Left cardiac atrium (tissue), 4 donors: ENCODE data around the gene ZNF417. TPM values are rescaled to one million over a fixed set of nuclear protein-coding genes. Genes with fewer than 3 reads are reported as not detected.
"Not testable (repeated sequence)": the region's sequence is repeated elsewhere in the genome, so short reads cannot be mapped to it uniquely, and the experiment has no call there.

Experiments
- ATAC-seq, 2 donors: fragments of 200-7000 bp; cut with Tn5 transposase; one replicate each; pipeline ENCODE4 v1.9.1; 2020; ENCODE audit warnings: mild to moderate bottlenecking in 2 of 2, moderate library complexity in 2 of 2
- DNase-seq: peaks from one replicate; pipeline ENCODE4 v3.0.0-alpha.2; 2020
- intact Hi-C, 2 donors: fragments of 100-400 bp; cut with DNase I; formaldehyde crosslinking; loops; one replicate each; pipeline versions ENCODE4 v1.14.1 to v1.15.1; 2022 to 2023
- long read RNA-seq: library from polyadenylated mRNA; unstranded; transcript quantifications from one replicate; pipeline ENCODE4 v2.0.0, GENCODE V29; 2021
- total RNA-seq, 2 donors: library from RNA; stranded (reverse); fragmentation: NEBNext Ultra II Directional; extraction: Animal tissue kit (Norgen Biotek cat#: 25700); gene quantifications; one replicate each; pipeline ENCODE4 v1.2.1, GENCODE V29; 2021
- donor health status: DM: no; HTN: yes; CAD: no.
- donor health status: DM: no; HTN: yes; CAD: no; lungs with severe emphysema.
- donor health status: DM: yes; HTN: yes; CAD: no.
- donor health status: Dilated cardiomyopathy.

Gene ZNF417
- total RNA-seq: 10 to 100 TPM; 11.9 to 13.4 TPM
- long read RNA-seq: 0 reads

DNA sequence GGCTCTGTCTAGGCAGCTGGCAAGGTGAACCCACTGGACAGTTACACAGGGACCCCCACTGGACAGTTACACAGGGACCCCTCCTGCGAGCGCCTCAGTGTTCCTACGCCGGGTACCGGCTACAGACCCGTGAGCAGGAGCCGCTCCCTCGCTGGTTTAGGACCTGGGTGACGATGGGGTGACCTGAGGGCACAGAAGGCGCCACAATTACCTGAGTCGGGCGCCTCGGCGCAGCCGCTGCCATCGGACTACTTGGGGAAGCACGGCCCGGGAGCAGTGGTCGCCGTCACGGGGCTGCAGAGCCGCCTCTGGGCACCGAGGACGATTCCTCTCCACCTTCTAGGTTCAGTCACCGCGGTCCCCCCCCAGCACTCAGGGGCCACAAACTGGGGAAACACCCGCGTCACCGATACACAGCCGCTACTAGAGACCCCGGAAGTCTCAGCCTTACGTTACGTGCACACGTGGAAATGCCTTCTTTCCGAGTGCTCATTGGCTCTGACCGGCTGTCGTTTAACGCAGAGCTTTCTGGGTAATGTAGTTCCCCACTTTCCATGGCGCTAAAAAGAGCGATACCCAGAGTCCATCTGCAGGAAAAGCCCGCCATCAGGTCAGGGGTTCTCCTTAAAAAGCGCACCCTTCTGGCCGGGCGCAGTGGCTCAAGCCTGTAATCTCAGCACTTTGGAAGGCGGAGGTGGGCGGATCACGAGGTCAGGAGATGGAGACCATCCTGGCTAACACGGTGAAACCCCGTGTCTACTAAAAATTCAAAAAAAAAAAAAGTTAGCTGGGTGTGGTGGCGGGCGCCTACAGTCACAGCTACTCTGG, at the start of gene ZNF417:
Gene ZNF417 (minus strand): TSS at position 425 of the 828 bp plus-strand sequence. CDS start 181 bp downstream, at position 244.
- ATAC-seq (peak; percentile 99 to 100), DNase-seq (peak; percentile 87)
- intact Hi-C loops: not testable (repeated sequence)

DNA sequence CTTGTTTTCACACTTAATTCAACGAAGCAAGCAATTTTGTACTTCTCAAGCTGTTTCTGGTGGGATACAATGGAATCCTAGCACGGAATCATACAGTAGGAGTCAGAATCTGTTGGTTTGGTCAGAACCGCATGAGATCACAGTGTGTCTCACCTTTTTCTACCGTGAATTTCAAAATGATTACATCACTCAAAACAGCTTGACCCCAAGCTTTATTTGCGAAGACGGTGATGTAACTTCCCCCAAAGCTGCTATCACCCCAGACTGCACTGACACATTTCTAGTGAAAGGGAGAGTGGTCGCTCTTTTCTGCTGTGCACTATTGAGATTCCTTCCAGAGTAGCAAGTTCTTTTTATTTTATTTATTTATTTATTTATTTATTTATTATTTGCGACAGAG, 48.4 kb upstream of the ZNF417 start:
- DNase-seq (no peak), ATAC-seq (no peak)
- intact Hi-C loops: no loop called here

DNA sequence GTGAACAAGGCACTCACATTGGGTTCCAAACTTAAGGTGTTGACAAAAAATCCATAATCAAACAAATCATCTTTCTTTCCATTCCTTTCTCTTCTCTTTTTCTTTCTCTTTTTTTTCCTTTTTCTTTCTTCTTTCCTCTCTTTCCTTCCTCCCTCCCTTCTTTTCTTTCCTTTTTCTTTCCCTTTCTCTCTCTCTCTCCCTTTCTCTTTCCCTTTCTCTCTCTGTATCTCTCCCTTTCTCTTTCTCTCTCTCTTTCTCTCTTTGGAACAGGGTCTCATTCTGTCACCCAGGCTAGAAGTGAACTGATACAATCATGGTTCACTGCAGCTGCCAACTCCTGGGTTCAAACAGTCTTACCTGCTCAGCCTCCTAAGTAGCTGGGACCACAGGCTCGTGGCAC, 45.4 kb upstream of the ZNF417 start:
- intact Hi-C loops: no loop called here
- DNase-seq (no peak), ATAC-seq (no peak)

DNA sequence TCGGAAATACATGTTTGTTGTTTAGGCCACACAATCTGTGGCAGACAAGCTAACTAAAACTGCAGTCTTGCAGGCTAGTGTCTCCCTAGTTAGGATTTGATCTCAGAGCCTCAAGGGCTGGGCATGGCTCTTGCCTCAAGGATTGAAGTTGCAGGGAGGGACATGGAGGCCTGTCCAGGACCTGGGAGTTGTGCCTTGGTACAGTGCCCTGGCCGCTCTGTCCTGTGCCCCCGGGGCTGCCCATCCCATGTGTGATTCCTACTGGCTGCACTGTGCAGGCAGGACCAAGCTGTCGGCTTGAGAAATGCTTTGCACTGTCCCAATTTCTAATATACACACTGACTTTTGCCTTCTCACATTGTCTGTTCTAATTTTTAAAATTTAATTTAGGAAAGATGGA, 38.6 kb upstream of the ZNF417 start:
- DNase-seq: no peak
- intact Hi-C loops: no loop called here
- no peak for ATAC-seq

DNA sequence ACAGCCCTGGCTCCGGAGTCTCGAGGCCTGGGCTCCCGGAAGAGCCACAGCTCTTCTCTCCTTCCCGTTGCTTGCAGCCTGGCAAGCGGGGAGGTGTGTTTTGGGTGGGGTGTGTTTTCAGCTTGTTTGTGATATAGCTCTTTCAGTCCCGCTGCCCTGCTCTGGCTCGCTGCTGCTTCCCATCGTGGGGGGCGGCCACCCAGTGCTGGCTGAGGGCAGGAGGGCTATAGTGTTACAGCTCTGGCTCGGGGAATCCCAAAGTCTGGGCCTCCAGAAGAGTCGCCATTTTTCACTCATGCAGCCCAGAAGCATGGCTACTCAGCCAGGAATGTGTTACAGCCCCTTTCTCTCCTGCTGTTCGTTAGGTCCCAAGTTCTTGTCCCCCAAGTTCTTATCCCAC, 33.3 kb upstream of the ZNF417 start:
- intact Hi-C loops: no loop called here
- DNase-seq (no peak), ATAC-seq (no peak)

DNA sequence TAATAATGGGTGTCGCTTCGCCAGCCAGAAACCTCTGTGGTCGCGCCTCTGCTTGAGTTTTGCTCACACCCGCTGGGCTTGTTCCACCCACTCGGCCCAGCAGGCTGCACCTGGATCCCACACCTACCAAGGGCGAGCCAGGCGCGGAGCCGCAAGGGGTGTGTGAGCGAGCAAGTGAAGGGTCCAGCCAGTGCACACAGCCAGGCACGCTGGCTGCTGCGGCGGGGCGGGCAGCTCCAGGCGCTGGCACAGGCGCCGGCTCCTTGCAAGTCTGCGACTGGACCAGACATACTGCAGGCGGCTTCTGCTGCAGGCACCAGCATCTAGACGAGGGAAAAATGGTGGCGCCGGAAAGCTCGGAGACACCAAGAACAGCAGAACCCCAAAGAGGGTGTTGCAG, 32.9 kb upstream of the ZNF417 start:
- intact Hi-C loops: no loop called here
- ATAC-seq (no peak), DNase-seq (peak; percentile 22)

DNA sequence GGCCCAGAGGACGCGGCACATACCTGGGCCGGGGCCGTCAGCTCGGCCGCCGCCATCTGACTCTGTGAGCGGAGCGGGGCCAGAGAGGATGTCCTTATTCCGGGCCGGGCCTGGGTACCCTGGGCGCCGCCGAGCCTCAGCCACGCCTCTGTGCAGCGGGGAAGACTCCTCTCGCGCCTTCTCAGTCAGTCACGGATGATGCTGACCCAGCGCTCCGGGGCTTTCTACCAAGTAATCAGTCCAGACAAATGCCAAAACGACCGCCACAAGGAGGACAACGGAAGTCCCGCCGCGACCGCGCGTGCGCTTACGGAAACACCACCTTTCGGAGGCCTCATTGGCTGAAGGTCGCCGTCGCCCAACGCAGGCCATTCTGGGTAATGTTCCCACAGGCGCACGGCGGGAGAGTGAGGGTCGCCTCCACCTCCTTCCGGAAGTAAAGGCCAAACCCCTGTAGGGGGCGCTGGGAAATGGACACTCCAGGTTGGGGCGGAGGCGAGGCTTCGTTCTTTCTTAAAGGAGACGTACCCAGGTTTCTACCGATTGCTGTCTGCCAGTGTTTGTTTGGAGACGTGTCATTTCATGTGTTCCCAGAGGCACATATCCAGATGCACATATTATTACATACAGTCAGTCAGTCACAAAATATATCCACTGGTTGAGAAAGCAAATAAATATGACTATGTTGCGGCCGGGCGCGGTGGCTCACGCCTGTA, 31.2 kb upstream of the ZNF417 start, which contains the start of gene ZNF256:
Gene ZNF256 (minus strand): TSS at position 288 of the 716 bp plus-strand sequence. CDS start 232 bp downstream, at position 56.
- ATAC-seq: peak; percentile 99 to 100
- intact Hi-C loops: no loop called here
- peak; percentile 98 for DNase-seq

DNA sequence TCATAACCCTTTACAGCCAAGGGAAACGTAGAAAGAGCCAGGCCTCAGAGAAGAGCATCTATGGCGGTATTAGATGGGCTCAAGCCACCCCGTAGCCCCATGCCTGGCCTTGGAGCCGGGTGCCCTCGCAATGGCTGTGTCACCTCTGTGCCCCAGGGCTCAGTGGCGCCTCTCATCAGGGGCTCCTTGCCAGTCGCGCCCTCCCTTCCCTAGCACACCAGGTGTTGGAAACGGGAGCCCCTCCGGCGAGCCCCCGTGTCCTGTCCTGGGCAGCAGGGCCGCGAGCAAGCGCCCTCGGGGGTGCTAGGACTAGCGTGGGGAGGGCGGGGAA, 30.7 kb upstream of the ZNF417 start:
- DNase-seq (peak; percentile 28), ATAC-seq (no peak)
- intact Hi-C loops: no loop called here

DNA sequence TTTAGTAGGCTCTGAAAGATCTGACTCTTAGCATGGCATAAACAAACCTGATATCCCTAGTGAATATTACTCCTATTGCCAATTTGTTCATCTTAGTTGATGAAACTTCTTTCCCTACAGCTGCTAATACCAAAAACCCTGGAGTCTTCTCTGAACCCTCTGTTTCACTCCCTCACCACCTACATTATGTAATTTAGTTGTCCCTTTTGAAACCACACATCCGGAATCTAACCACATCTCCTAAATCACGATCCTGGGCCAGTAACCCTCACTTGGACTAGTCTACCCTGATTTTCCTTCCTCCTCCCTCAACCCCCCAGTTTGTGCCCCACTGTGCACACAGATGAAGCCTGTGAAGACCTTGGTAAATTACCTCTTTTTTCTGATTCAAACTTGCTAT, 29.9 kb upstream of the ZNF417 start:
- DNase-seq: no peak
- no peak for ATAC-seq
- intact Hi-C loops: no loop called here

DNA sequence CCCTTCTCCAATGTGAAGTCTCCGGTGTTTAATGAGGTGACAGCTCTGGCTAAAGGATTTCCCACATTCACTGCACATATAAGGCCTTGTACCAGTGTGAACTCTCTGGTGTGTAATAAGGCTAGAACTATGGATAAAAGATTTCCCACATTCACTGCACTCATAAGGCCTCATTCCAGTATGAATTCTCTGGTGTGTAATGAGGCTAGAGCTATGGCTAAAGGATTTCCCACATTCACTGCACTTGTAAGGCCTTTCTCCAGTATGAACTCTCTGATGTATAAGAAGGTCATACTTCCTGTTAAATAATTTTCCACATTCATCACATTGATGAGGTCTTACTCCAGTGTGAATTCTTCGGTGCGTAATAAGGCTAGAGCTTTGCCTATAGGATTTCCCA, 25.2 kb upstream of the ZNF417 start:
- intact Hi-C loops: no loop called here
- DNase-seq (no peak), ATAC-seq (no peak)

DNA sequence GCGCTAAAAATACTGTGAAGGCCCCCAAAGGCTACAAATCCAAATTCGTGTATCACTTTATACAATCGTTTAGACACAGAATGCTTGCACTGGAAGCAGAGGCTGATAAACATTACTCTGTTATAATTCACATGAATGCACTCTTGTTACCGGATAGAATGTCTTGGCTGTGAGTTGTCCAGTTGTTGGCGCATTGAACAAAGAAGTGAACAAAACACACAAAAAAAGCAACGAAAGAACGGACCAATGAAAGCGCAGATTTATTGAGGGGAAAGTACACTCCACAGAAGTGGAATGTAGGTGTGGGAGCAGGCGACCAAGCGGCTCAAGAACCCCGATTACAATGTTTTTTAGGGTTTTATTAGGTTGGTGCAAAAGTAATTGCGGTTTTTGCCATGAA, 19.3 kb upstream of the ZNF417 start:
- ATAC-seq: no peak
- intact Hi-C loops: no loop called here
- DNase-seq: no peak

DNA sequence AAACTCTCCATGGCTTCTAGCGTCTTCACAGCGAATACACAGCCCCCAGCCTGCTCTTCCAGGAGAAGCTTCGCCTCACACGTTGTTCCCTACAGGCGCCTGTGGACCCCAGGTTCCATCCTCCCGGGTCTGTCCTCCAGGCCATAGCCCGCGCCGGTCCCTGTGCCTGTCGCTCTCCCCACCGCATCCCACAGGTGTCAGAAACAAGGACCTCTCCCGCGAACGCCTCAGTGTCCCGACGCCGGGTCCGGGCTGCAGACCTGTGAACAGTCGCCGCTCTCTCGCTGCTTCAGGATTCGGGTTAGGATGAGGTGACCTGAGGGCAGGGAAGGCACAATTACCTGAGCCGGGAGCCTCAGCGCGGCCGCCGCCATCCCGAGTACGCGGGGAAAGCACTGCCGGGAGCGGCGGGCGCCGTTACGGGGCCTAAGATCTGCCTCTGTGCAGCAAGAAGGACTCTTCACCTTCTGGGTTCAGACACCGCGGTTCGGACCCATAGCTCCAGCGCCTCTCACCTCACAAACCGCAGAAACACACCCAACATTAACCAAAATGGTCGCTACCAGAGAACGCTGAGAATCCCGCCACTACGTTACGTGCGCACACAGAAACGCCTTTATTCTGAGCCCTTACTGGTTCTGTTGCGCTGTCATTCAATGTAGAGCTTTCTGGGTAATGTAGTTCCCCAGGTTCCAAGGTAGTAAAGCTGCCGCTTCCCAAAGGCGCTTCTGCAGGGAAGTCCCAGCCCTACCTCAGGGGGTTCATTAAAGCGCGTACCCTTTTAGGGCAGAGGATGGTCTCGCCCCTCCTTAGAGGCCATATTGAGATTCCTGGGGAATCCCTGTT, 18.7 kb upstream of the ZNF417 start, which contains the start of gene ZNF418:
Gene ZNF418 (minus strand): TSS at position 583 of the 846 bp plus-strand sequence. CDS start 1,580 bp downstream, outside the sequence.
- ATAC-seq (peak; percentile 99 to 100), DNase-seq (peak; percentile 57)
- intact Hi-C loops: no loop called here

DNA sequence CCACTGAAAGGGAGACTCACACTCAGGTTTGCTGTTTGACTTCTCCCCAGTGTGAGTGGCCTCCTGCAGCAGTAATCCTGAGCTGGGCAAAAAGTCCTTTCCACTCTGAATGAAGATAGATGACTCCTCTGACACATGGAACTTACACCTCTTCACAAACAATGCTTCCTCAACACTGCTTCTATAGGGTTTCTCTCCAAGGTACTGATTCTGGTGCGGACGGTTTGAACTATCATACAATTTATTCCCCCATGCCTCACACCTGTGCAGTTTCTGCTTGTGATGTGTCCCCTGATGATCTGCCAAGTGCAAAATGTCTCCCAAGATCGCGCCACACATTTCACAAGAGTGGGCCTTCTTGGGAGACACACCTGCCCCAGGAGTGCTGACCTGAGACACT, 11.2 kb upstream of the ZNF417 start:
- DNase-seq (no peak), ATAC-seq (no peak)
- intact Hi-C loops: no loop called here

DNA sequence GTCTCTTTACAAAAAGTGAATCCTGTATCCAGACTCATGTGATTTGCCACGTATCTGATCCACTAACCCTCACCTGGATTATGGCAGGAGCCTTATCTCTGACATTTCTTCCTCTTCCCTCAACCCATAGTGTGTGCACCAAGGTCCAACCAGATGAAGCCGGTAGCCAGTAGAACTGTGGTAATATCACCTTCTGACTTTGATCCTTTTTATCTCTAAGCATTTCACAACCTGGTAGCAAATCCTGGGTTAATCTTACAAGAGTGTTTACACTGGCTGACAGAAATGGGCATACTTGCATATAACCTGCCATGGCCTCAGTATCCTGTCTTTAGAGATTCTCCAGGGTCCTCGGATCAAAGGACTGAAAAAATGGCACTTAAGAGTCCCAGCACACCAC, 1.9 kb downstream of the ZNF417 start:
- intact Hi-C loops: no loop called here
- no peak for ATAC-seq

DNA sequence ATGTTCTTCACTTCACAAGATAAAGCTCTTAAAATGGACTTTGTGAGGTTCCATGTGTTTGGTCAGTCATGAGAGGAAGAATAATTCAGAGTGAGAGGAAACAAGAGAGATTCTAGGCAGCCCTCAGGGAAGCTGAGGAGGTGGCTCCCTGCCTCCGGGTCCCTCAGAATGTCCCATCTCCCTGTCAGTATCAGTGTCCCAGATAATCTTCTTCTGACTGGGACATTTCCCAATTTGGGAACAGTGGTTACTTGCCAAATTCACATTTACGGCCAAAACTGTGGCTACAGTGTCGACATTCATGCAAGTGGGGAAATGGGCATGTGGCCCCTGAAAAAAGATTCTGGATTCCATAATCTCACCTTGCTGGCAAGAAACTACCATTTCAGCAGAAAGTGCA, 9.0 kb downstream of the ZNF417 start:
- no peak for DNase-seq
- no peak for ATAC-seq
- intact Hi-C loops: loop anchor here in 1 of 2 donors (10.0 kb wide), 1 partner anchor 803 kb away; no protein-coding TSS in a partner anchor

More for the DNA sequence above, 1.9 kb downstream of the ZNF417 start:
- no peak for DNase-seq

DNA sequence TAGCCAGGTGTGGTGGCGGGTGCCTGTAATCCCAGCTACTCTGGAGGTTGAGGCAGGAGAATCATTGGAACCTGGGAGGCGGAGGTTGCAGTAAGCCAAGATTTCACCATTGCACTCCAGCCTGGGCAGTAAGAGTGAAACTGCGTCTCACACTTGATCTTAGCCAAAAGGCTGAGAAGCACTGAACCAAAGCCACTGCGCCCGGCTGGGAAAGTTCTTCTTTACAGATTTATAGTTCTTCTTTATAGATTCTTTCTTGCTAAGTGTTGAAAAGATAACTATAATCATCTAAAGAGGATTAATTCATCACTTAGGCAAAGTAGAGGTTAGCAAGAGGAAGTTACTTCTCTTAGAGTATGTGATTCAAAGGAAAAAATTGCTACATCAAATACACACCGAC, 11.1 kb downstream of the ZNF417 start:
- ATAC-seq (no peak), DNase-seq (no peak)
- intact Hi-C loops: loop anchor here in 1 of 2 donors (10.0 kb wide), 1 partner anchor 800 kb away; no protein-coding TSS in a partner anchor

DNA sequence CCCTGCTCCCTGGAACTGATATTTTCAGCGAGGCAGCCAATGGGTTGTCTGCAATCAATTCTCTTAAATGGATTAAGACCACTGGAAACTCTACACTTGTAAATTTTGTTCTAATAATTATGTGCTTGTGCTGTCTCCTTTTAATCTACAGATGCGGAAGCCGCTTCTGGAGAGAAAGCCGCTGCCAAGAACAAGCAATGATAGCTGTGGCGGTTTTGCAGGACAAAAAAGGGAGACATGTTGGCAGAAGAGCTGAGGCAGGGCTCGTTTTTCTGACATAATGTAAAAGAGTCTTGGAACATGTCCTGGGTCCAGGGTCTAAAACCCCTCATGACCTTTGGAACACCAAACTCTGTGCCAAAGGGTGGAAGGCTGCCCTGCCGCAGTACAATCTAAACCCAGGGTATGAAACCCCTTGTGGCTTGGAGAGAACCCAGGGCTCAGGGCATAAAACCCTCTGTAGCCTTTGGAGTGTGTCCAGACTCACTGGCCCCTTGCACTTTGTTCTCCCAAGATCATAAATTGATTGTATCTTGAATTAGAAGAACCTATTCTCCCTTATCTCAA, 12.7 kb downstream of the ZNF417 start:
- no peak for ATAC-seq
- intact Hi-C loops: loop anchor here in 1 of 2 donors (5.0 to 10.0 kb wide), 2 partner anchors 166 to 799 kb away; no protein-coding TSS in a partner anchor

DNA sequence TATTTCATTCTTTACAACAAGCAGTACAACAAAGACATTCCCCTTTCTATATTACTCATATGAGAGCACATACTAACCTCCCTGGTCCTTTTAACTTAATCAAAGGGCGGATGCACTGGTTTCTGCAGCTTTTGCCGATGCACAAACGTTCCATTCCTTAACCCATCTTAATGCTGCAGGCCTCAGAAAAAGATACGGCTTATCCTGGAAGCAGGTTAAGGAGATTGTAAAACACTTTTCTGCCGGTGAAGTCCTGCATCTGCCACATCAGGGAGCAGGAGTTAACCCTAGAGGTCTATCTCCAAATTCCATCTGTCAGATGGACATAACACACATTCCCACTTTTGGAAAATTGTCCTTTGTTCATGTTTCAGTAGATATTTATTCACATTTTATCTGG, 16.1 kb downstream of the ZNF417 start:
- intact Hi-C loops: loop anchor here in 1 of 2 donors (5.0 to 10.0 kb wide), 2 partner anchors 163 to 796 kb away; no protein-coding TSS in a partner anchor
- no peak for ATAC-seq
- DNase-seq: no peak

More for the DNA sequence above, 12.7 kb downstream of the ZNF417 start:
- DNase-seq: no peak

DNA sequence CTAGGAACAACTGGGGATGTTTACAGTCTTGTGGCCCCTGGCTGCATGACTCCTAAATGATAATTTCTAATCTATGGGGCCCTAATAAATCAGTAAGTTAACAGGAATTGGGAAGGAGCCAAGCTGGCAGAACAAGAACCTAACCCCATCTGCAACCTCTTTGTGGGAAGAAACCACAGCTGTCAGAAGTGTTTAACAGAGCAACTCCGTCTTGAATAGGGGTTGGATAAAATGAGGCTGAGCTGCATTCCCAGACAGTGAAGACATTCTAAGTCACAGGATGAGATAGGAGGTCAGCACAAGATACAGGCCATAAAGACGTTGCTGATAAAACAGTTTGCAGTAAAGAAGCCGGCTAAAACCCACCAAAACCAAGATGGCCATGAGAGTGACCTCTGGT, 25.7 kb downstream of the ZNF417 start:
- ATAC-seq, intact Hi-C loops, DNase-seq: not testable (repeated sequence)
